ENCODE results near the gene ADGRV1.

Gene ADGRV1

DNA sequence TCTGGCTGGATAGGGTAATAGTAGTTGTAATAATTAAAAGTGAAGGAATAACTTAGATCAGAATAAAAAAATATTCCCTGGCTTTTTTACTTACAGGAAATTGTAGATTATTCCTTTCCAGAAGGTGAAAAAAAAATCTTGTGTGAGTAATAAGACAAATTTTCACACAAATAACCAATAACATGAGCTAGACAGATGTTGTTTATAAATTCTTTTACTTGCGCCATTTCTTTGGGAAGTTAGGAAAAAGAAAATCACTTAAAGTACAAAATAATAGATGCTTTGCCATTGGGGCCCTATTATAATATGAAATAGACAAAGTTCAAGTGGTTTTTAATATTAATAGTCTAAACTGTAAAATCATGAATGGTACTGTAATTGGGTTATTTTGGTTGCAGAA lies 620.4 kb downstream of the ADGRV1 start:
- TF ChIP-seq, protein P1, sequence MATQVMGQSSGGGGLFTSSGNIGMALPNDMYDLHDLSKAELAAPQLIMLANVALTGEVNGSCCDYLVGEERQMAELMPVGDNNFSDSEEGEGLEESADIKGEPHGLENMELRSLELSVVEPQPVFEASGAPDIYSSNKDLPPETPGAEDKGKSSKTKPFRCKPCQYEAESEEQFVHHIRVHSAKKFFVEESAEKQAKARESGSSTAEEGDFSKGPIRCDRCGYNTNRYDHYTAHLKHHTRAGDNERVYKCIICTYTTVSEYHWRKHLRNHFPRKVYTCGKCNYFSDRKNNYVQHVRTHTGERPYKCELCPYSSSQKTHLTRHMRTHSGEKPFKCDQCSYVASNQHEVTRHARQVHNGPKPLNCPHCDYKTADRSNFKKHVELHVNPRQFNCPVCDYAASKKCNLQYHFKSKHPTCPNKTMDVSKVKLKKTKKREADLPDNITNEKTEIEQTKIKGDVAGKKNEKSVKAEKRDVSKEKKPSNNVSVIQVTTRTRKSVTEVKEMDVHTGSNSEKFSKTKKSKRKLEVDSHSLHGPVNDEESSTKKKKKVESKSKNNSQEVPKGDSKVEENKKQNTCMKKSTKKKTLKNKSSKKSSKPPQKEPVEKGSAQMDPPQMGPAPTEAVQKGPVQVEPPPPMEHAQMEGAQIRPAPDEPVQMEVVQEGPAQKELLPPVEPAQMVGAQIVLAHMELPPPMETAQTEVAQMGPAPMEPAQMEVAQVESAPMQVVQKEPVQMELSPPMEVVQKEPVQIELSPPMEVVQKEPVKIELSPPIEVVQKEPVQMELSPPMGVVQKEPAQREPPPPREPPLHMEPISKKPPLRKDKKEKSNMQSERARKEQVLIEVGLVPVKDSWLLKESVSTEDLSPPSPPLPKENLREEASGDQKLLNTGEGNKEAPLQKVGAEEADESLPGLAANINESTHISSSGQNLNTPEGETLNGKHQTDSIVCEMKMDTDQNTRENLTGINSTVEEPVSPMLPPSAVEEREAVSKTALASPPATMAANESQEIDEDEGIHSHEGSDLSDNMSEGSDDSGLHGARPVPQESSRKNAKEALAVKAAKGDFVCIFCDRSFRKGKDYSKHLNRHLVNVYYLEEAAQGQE (IDR thresholded peaks at IDR 0.05; ENCODE audit: insufficient read depth in 1 of 2, low read depth in 2 of 2, low read length in 2 of 2): no peak
- no peak for TF ChIP-seq POLR2AphosphoS5 (IDR thresholded peaks at IDR 0.05; ENCODE audit: low read depth, low read length)
- no peak for TF ChIP-seq TAF1 (IDR thresholded peaks at IDR 0.05; ENCODE audit: borderline replicate concordance, insufficient read depth, low read length)
- TF ChIP-seq FOXP2 (optimal IDR thresholded peaks at IDR 0.05; ENCODE audit: borderline replicate concordance, extremely low read depth, extremely low read length, insufficient read depth): no peak
- TF ChIP-seq SIN3A (IDR thresholded peaks at IDR 0.05; ENCODE audit: borderline replicate concordance, insufficient read depth, low read length): no peak

DNA sequence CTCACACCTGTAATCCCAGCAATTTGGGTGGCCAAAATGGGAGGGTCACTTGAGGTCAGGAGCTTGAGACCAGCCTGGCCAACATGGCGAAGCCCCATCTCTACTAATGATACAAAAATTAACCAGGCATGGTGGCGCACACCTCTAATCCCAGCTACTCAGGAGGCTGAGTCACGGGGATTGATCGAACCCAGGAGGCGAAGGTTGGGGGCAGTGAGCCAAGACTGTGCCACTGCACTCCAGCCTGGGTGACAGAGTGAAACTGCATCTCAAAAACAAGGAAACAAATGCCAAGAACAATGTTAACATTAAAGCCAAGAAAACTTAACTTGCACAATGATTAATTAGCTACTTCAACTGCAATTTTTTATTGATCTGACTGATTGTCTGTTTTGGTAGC lies 621.9 kb downstream of the ADGRV1 start:
- TF ChIP-seq, protein P1 (IDR thresholded peaks at IDR 0.05; ENCODE audit: insufficient read depth in 1 of 2, low read depth in 2 of 2, low read length in 2 of 2): no peak
- TF ChIP-seq POLR2AphosphoS5 (IDR thresholded peaks at IDR 0.05; ENCODE audit: low read depth, low read length): no peak
- TF ChIP-seq SIN3A (IDR thresholded peaks at IDR 0.05; ENCODE audit: borderline replicate concordance, insufficient read depth, low read length): no peak
- TF ChIP-seq TAF1 (IDR thresholded peaks at IDR 0.05; ENCODE audit: borderline replicate concordance, insufficient read depth, low read length): no peak
- no peak for TF ChIP-seq FOXP2 (optimal IDR thresholded peaks at IDR 0.05; ENCODE audit: borderline replicate concordance, extremely low read depth, extremely low read length, insufficient read depth)

DNA sequence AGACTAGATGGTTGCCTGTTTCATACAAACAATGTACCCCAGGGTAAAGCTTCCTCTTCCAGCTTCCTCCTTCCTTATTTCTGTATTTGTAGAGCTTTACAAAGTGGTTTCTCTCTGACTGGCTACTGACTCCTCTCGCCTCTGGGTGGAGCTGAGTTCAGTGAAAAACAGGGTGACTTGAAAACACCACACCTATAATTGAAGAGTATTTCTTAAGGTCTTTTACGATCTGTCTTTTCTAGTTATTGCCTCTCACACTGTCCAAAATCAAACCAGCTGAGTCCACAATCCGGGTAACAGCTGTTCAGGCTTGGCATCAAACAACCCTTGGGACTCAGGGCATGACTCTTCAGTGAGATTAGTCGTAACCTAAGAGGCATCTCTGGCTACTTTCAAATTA lies 624.2 kb downstream of the ADGRV1 start:
- no peak for TF ChIP-seq TAF1 (IDR thresholded peaks at IDR 0.05; ENCODE audit: borderline replicate concordance, insufficient read depth, low read length)
- no peak for TF ChIP-seq POLR2AphosphoS5 (IDR thresholded peaks at IDR 0.05; ENCODE audit: low read depth, low read length)
- TF ChIP-seq, protein P1 (IDR thresholded peaks at IDR 0.05; ENCODE audit: insufficient read depth in 1 of 2, low read depth in 2 of 2, low read length in 2 of 2): no peak
- no peak for TF ChIP-seq SIN3A (IDR thresholded peaks at IDR 0.05; ENCODE audit: borderline replicate concordance, insufficient read depth, low read length)
- TF ChIP-seq FOXP2 (optimal IDR thresholded peaks at IDR 0.05; ENCODE audit: borderline replicate concordance, extremely low read depth, extremely low read length, insufficient read depth): no peak

DNA sequence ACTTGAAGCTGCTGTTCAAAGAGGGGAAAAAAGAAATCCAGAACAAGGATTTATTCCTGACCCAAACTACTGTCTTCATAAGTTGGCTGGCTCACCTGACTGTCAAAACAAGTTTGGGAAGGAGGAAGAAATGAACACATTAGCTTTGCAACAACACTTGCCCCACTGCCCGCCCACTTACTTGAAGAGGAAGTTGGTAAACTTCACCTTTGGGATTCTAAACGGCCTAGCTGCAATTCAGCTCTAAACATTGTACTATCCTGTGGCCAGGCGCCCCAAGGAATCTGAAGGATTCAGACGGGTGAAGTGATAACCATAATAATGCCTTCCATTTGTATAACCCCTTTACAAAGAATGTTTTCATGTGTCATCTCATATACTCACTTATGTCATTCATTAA lies 625.1 kb downstream of the ADGRV1 start:
- TF ChIP-seq TAF1 (IDR thresholded peaks at IDR 0.05; ENCODE audit: borderline replicate concordance, insufficient read depth, low read length) (no peak), SIN3A (IDR thresholded peaks at IDR 0.05; ENCODE audit: borderline replicate concordance, insufficient read depth, low read length) (no peak), POLR2AphosphoS5 (IDR thresholded peaks at IDR 0.05; ENCODE audit: low read depth, low read length) (no peak), FOXP2 (optimal IDR thresholded peaks at IDR 0.05; ENCODE audit: borderline replicate concordance, extremely low read depth, extremely low read length, insufficient read depth) (no peak)
- TF ChIP-seq, protein P1 (IDR thresholded peaks at IDR 0.05; ENCODE audit: insufficient read depth in 1 of 2, low read depth in 2 of 2, low read length in 2 of 2): no peak

DNA sequence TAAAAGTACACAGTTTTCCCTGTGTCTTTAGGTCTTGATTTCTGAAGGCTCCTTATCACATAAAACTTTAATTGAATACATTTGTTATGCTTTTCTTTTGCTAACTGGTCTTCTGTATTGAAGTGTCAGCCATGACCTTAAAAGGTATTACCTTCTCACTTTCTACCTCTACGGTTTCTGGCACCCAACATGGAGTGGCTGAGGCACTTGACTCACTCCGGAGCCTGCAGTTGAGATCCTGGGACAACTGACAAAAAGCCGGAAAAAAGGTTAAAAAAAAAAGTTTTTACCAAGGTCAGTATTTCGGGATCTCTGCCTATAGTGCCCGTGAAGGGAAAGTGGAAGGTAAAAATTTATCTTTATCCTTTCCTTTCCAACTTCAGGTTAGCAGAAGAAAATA lies 627.5 kb downstream of the ADGRV1 start:
- no peak for TF ChIP-seq TAF1 (IDR thresholded peaks at IDR 0.05; ENCODE audit: borderline replicate concordance, insufficient read depth, low read length)
- no peak for TF ChIP-seq FOXP2 (optimal IDR thresholded peaks at IDR 0.05; ENCODE audit: borderline replicate concordance, extremely low read depth, extremely low read length, insufficient read depth)
- TF ChIP-seq SIN3A (IDR thresholded peaks at IDR 0.05; ENCODE audit: borderline replicate concordance, insufficient read depth, low read length): no peak
- no peak for TF ChIP-seq POLR2AphosphoS5 (IDR thresholded peaks at IDR 0.05; ENCODE audit: low read depth, low read length)
- TF ChIP-seq, protein P1 (IDR thresholded peaks at IDR 0.05; ENCODE audit: insufficient read depth in 1 of 2, low read depth in 2 of 2, low read length in 2 of 2): no peak

Data from PFSK-1 (cell line).